Mononuclear cell (primary cell): ENCODE results near the gene HDAC8. TPM values are rescaled to one million over a fixed set of nuclear protein-coding genes. Genes with fewer than 3 reads are reported as not detected.
"Not testable (repeated sequence)": the region's sequence is repeated elsewhere in the genome, so short reads cannot be mapped to it uniquely, and the experiment has no call there.

Experiments used
- H3K27me3 ChIP-seq: 2 replicates; pipeline ENCODE4 v1.6.0; 2011; ENCODE audit warnings: low read length, control low read depth; ENCODE audit not compliant: insufficient read depth
- H3K4me1 ChIP-seq: 2 replicates; pipeline ENCODE4 v1.5.1; 2011; ENCODE audit warnings: mild to moderate bottlenecking, low read length, control low read depth; ENCODE audit not compliant: insufficient read depth
- H3K4me3 ChIP-seq: 2 replicates; pipeline ENCODE4 v1.5.1; 2011; ENCODE audit warnings: mild to moderate bottlenecking, low read length, moderate library complexity
- H3K9me3 ChIP-seq: 2 replicates; pipeline ENCODE4 v1.5.1; 2011; ENCODE audit warnings: low read depth, mild to moderate bottlenecking, control low read depth, low read length
- total RNA-seq: library from RNA; depleted of rRNA; stranded (reverse); fragments of >200 nt; gene quantifications from one replicate; pipeline ENCODE4 v1.2.3, GENCODE V29; 2012

The HDAC8 gene
- total RNA-seq, 1 donor, result 6.7 TPM

- Histone ChIP-seq H3K4me1 (no peaks in the 10 kb centered on the region), H3K27me3 (no peaks in the 10 kb centered on the region), H3K9me3 (no peaks in the 10 kb centered on the region), H3K4me3 (no peak overlapping the region)
These were observed 214.3 kb downstream of the HDAC8 start for GRCh38 chrX:72358313-72358712.

GRCh38 chrX:72352786-72353185 is 219.9 kb downstream of the HDAC8 start:
- no peaks in the 10 kb centered on the region for H3K4me1 ChIP-seq
- H3K9me3 ChIP-seq, result no peaks in the 10 kb centered on the region
- no peaks in the 10 kb centered on the region for H3K27me3 ChIP-seq
- H3K4me3 ChIP-seq, result no peak overlapping the region

DNA sequence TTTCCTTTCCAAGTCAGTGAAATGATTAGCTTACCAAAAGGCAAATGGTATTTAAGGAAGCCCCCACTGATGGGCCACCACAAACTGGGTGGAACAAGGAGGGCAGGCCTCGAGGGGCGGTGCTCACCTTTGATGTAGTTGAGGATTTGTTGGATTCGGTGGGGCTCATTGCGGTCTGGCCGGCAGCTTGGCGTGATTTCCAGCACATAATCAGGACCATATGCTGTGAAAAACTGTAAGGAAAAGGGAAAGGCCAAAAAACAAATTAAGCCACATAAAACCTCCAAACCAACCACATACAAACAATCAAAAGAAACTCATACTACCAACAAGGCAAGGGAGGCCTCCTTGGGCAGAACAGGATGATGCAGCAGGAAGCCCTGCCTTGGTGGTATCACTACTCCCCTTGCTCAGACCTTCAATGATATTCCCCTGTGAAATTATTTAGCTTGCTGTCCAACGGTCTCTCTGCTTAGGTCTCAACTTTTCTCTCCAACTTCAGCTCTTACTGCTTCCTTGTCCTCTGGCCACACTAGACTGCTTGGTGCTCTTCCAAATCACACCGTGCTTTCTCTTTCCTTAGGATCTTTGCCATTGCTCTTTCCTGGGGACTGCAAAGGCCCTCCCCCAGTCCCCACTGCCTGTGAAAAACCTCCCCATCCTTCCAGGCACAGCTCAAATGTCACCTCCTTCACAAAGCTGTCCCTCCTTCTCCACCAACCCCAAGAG is 220.9 kb downstream of the HDAC8 start:
- no peaks in the 10 kb centered on the region for H3K27me3 ChIP-seq
- no peaks in the 10 kb centered on the region for H3K4me1 ChIP-seq
- no peak overlapping the region for H3K4me3 ChIP-seq
- no peaks in the 10 kb centered on the region for H3K9me3 ChIP-seq

DNA sequence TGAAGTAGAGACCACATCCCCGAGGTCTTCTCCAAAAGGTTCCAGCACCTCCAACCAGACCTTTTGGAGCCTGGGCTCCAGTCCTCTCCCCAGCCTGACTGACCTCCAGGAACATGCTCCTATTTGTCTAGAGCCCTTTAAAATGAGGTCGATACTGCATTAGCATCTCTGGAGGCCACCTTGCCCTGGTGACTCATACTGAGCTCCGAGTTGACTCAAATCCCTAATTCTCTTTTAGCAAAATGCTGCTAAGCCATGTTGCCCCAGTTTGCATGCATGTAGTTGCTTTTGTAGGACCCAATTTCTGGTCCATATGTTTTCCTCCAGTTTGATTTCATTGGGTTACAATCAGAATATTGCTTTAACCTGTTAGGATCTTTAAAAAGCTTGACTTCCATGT is 223.5 kb downstream of the HDAC8 start:
- Histone ChIP-seq H3K4me3 (no peak overlapping the region), H3K9me3 (no peaks in the 10 kb centered on the region), H3K27me3 (no peaks in the 10 kb centered on the region), H3K4me1 (no peaks in the 10 kb centered on the region)

DNA sequence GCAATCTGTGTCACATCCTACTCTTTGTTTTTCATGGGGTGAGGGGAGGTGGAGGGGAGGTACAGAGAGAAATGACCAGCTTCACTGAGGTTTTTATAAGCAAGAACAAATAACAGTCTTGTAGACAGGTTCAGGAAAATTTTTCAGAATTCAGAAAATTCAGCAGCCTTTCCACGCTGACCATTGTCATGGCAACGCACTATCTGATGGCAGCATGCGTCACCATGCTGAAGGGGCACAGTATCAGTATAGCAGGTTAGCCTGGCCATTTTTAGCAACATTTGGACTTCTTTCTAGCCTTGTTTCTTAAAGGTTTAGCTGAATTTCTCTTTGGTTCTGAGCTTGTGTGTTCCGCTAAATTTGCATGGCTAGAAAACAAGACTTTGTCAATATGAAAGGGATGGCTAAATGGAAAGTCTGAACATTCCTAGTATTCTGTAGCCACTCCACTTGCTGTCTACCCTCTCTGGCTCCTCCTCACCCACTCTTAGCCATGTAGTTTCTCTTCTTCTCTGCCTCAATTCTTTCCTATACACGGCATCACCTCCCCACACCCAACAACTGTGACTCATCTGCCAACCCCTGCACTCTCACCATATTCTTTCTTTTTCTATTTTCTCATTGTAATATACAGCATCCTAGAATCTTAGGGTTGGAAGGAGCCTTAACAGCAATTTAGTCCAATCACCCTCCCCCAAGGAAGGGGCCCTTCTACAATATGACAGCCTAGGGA is 224.2 kb downstream of the HDAC8 start:
- H3K27me3 ChIP-seq, result no peaks in the 10 kb centered on the region
- H3K4me1 ChIP-seq, result no peaks in the 10 kb centered on the region
- H3K4me3 ChIP-seq, result no peak overlapping the region
- no peaks in the 10 kb centered on the region for H3K9me3 ChIP-seq

- Histone ChIP-seq H3K27me3 (no peaks in the 10 kb centered on the region), H3K9me3 (no peaks in the 10 kb centered on the region), H3K4me3 (no peak overlapping the region), H3K4me1 (no peaks in the 10 kb centered on the region)
These were observed 225.3 kb downstream of the HDAC8 start for GRCh38 chrX:72347366-72347765.

DNA sequence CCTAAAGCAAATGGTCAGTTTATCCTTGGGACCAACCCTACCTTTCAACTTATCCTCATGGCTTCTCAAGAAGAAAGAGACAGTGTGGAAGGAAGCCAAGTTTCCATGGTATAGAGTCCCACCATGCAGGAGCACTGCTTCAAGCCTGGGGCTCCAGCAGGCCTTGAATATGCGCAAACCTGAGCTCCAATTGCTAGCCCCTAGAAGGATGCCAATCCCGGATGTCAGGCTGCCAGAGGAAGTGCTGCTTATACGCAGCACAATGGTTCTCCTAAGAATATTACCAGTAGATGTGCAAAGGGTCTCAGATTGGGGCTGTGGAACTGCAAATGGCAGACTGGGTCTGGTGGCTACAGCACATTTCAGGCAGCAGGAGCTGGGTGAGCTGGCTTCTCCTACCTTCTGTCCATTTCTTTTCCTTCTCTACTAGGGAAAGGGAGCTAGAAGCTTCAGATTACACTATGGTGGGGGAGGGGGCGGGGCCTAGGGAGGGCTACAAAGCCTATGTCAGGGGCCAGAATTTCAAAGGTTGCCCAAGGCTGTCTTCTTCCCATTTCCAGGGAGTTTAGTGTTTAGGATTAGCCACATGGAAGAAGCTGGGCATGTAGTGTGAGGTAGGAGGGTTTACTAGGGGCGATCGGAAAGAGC is 226.2 kb downstream of the HDAC8 start:
- no peak overlapping the region for H3K4me3 ChIP-seq
- H3K27me3 ChIP-seq, result no peaks in the 10 kb centered on the region
- no peaks in the 10 kb centered on the region for H3K9me3 ChIP-seq
- no peaks in the 10 kb centered on the region for H3K4me1 ChIP-seq

GRCh38 chrX:72340626-72341025 is 232.0 kb downstream of the HDAC8 start:
- Histone ChIP-seq H3K4me3 (no peak overlapping the region), H3K27me3 (no peaks in the 10 kb centered on the region), H3K9me3 (no peaks in the 10 kb centered on the region), H3K4me1 (no peaks in the 10 kb centered on the region)

DNA sequence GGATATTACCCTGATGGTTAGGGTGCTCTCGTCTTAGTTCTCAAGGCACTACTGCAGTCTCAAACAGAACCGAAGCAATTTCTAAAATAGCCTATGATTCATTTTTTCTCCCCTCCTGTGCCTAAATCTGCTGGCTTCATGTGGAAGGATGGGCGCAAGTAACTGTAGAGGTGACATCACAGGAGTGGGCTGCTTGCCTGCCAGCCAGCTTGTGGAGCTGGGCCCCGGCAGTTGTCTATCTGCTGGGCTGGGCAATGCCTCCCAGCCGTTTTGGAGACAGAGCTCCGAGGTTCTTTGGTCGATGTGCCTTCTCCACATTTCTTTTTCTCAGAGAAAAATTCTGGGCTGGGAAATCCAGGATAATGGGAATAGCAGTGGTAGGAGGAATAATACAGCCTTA is 232.6 kb downstream of the HDAC8 start:
- no peak overlapping the region for H3K4me3 ChIP-seq
- no peaks in the 10 kb centered on the region for H3K9me3 ChIP-seq
- no peaks in the 10 kb centered on the region for H3K4me1 ChIP-seq
- no peaks in the 10 kb centered on the region for H3K27me3 ChIP-seq

DNA sequence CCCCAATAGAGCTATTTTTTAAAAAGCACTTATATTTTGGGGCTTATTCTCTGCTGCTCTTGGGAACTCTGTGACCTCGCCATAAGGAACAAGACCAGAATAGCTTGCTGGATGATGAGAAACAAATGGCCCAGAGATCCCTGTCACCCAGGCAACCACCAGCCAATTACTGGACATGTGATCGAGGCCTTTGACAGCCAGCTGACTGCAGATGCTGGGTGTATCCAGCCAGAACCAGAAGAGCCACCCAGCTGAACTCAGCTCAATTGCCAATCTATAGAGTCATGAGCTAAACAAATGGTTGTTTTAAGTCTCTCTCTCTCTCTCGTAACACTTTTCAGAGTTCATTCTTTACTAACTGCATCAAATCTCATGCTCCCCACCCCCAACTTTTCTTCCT is 242.5 kb downstream of the HDAC8 start:
- no peaks in the 10 kb centered on the region for H3K9me3 ChIP-seq
- no peaks in the 10 kb centered on the region for H3K4me1 ChIP-seq
- no peaks in the 10 kb centered on the region for H3K27me3 ChIP-seq
- no peak overlapping the region for H3K4me3 ChIP-seq

DNA sequence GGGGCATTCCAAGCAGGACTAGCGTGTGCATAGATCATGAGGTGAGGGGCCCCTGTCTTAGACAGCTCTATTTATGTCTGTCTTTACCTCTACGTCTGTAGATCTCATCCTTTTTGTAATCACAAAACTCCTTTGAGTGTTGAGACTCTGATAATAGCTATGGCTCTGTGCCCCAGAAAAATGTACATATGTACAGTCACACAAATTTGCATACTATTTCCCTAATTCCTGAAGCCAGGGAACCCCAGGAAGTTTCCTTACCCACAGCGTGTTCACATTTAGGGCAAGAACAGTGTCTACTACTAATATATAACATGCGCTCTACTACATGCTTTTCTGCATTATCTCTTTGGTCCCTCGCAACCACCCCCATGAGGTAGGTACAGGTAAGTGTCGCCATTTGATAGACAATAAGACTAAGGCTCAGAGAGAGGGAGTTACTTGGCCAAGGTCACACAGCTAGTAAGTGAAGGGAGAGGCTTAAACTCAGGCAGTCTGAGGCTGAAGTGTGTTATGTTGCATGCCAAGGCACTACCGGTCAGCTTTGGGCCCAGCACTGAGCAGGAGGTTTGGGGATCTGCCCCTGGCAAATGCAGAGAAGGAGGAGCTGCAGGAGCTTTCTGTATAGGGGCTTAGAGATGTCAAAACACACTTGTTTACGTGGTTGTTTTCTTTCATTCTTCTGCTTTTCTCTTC is 245.9 kb downstream of the HDAC8 start:
- Histone ChIP-seq H3K4me1 (no peaks in the 10 kb centered on the region), H3K4me3 (no peak overlapping the region), H3K9me3 (no peaks in the 10 kb centered on the region), H3K27me3 (no peaks in the 10 kb centered on the region)

GRCh38 chrX:72319651-72320050 is 253.0 kb downstream of the HDAC8 start:
- H3K27me3 ChIP-seq, H3K4me3 ChIP-seq, H3K4me1 ChIP-seq, H3K9me3 ChIP-seq: not testable (repeated sequence)

- H3K9me3 ChIP-seq, result no peaks in the 10 kb centered on the region
- H3K4me1 ChIP-seq, result no peaks in the 10 kb centered on the region
- no peak overlapping the region for H3K4me3 ChIP-seq
- no peaks in the 10 kb centered on the region for H3K27me3 ChIP-seq
These were observed 255.5 kb downstream of the HDAC8 start for GRCh38 chrX:72317139-72317538.

- H3K4me1 ChIP-seq, result no peaks in the 10 kb centered on the region
- H3K4me3 ChIP-seq, result no peak overlapping the region
- no peaks in the 10 kb centered on the region for H3K9me3 ChIP-seq
- H3K27me3 ChIP-seq, result no peaks in the 10 kb centered on the region
These were observed 256.1 kb downstream of the HDAC8 start for GRCh38 chrX:72316408-72317110.

GRCh38 chrX:72314881-72315280 is 257.8 kb downstream of the HDAC8 start:
- H3K27me3 ChIP-seq, result peaks cover 12% of the 10 kb centered on the region
- no peaks in the 10 kb centered on the region for H3K4me1 ChIP-seq
- no peak overlapping the region for H3K4me3 ChIP-seq
- no peaks in the 10 kb centered on the region for H3K9me3 ChIP-seq
